Measurements from ENCODE around the gene CTPS1. TPM values are rescaled to one million over a fixed set of nuclear protein-coding genes. Genes with fewer than 3 reads are reported as not detected.

CTPS1 gene
- total RNA-seq, 6 experiments from 2014 or later, result 89.3 to 125 (median 91.6) TPM

DNA sequence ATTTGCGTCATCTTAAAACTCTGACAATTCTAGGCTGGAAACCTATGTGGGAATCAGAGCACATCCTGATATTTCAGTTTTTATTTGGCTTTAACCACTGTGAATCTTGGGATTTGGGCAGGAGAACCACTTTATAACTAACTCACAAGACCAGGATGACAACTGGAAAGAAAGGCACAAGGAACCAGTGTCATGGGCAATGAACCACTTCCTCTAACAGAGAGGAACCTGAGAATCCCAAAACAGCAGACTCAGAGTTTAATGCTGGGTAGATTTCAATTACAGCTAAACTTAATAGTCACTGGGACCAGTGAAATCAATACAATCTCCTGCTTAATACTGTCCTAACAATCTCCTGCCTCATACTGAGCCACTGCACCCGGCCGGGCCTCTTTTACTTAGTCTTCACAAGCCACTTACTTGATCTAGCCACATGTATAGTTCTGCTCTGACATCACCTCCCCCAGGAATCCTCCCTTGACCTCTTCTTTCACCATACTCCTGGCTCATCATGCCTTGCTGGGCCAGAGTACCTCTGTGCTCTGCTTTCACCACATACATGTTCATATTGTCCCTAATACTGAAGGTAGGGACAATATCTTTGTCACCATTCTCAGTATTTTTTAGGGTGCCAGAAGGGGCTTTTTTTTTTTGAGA lies 62.2 kb downstream of the CTPS1 start:
- Mint-ChIP-seq H3K4me1 (ENCODE audit: low read depth) (peaks cover 17% of the 10 kb centered on the region), H3K4me3 (no peak overlapping the region), H3K36me3 (ENCODE audit: low read depth) (peaks cover 5% of the 10 kb centered on the region), H3K27me3 (ENCODE audit: insufficient read depth) (peaks cover 2% of the 10 kb centered on the region; the same call in 1 of the 2 replicates), H3K27ac (peak overlapping the region; percentile 27; the same call in 1 of the 2 replicates), H3K9me3 (no peaks in the 10 kb centered on the region)
- TF ChIP-seq, protein P1, sequence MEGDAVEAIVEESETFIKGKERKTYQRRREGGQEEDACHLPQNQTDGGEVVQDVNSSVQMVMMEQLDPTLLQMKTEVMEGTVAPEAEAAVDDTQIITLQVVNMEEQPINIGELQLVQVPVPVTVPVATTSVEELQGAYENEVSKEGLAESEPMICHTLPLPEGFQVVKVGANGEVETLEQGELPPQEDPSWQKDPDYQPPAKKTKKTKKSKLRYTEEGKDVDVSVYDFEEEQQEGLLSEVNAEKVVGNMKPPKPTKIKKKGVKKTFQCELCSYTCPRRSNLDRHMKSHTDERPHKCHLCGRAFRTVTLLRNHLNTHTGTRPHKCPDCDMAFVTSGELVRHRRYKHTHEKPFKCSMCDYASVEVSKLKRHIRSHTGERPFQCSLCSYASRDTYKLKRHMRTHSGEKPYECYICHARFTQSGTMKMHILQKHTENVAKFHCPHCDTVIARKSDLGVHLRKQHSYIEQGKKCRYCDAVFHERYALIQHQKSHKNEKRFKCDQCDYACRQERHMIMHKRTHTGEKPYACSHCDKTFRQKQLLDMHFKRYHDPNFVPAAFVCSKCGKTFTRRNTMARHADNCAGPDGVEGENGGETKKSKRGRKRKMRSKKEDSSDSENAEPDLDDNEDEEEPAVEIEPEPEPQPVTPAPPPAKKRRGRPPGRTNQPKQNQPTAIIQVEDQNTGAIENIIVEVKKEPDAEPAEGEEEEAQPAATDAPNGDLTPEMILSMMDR (IDR thresholded peaks at IDR 0.05), result no peak
- no peak for DNase-seq

DNA sequence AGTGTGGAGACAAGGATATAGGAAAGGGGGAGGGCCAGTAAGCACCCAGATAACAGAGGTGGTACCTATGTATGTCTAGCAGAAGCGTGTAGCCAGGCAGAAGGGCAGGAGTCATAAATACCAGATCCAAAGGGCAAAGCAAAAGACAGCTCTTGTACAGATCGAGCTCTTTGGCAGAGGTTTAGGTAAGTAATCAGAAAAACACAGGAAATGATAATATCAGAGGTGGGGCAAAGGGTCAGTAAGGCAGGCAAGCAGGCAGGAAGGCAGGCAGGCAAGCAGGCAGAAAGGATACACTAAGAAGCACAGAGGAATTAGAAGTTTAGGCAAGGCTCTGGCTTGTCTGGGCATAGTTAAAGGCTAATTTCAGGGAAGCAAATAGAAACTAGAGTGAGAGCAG lies 64.7 kb downstream of the CTPS1 start:
- Mint-ChIP-seq H3K36me3 (ENCODE audit: low read depth) (peaks cover 18% of the 10 kb centered on the region), H3K4me1 (ENCODE audit: low read depth) (peaks cover 17% of the 10 kb centered on the region), H3K27ac (peak overlapping the region; percentile 55), H3K27me3 (ENCODE audit: insufficient read depth) (peaks cover 2% of the 10 kb centered on the region; the same call in 1 of the 2 replicates), H3K9me3 (no peaks in the 10 kb centered on the region), H3K4me3 (no peak overlapping the region)
- no peak for DNase-seq
- TF ChIP-seq, protein P1 (IDR thresholded peaks at IDR 0.05), result no peak

DNA sequence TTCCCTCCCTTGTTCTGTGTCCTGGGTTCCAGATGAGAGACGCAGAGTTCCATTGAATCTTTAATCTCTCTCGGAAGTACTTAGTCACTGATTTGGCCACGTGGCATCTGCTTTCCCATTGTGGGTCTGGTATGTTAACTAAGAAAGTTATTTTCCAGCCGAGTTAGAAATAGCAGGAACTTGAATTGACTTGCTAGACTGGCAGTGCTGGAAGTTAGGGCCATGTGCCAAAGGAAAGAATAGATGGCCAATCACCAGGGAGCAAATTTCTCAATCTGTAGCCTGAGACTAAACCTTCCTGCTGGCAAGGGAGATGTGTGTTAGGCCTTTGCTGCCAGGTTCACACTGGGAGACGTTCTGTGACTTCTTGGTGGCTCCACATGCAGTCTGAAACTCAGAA lies 66.2 kb downstream of the CTPS1 start:
- no peak overlapping the region for H3K4me3 Mint-ChIP-seq
- peaks cover 2% of the 10 kb centered on the region; the same call in 1 of the 2 replicates for H3K27me3 Mint-ChIP-seq (ENCODE audit: insufficient read depth)
- DNase-seq, result no peak
- H3K9me3 Mint-ChIP-seq, result no peaks in the 10 kb centered on the region
- H3K27ac Mint-ChIP-seq, result no peak overlapping the region; the same call in 1 of the 2 replicates
- peaks cover 17% of the 10 kb centered on the region for H3K4me1 Mint-ChIP-seq (ENCODE audit: low read depth)
- TF ChIP-seq, protein P1 (IDR thresholded peaks at IDR 0.05), result no peak
- H3K36me3 Mint-ChIP-seq (ENCODE audit: low read depth), result peaks cover 13% of the 10 kb centered on the region; the same call in 1 of the 2 replicates

DNA sequence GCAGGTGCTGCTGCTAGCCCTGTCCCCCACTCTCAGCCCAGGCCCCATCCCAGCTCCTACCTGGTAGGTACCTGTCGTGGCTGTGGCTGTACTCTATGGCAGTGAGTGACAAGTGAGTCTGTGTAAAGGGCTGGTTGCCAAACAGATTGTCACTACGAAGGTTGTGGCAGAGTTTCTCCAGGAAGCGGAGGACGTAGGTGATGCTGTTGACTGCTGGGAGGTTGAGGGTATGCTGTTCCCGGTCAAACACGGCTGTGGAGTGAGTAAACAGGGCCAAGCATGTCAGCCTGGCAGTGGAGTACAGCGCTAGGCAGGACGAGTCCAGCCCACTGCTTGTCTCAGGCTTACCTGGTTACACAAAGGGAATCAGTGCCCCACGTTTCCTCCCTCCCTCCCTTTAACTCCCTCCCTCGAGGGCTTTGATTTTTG lies 66.9 kb downstream of the CTPS1 start:
- no peak for DNase-seq
- H3K36me3 Mint-ChIP-seq (ENCODE audit: low read depth), result peaks cover 13% of the 10 kb centered on the region; the same call in 1 of the 2 replicates
- H3K27me3 Mint-ChIP-seq (ENCODE audit: insufficient read depth), result peaks cover 2% of the 10 kb centered on the region; the same call in 1 of the 2 replicates
- H3K9me3 Mint-ChIP-seq, result no peaks in the 10 kb centered on the region
- H3K4me3 Mint-ChIP-seq, result no peak overlapping the region
- H3K27ac Mint-ChIP-seq, result no peak overlapping the region
- H3K4me1 Mint-ChIP-seq (ENCODE audit: low read depth), result peaks cover 17% of the 10 kb centered on the region
- TF ChIP-seq, protein P1 (IDR thresholded peaks at IDR 0.05), result no peak

DNA sequence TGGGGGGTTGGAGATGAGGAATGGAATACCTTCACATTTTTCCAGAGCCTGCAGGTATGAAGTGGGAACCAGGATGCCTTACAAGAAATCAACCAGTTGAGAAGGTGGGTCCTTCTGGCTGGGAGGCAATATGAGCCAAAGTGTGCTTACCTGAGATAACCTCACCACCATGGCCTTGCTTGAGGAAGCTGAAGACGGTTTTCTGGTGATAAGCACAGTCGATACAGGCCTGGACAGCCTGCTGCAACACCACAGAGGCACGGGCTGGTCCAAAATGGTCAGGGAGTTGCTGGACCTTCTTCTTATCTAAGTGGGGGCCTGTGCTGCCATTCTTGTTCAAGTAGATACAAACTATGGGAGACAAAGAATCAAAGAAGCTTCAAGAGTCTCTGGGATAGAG lies 69.0 kb downstream of the CTPS1 start:
- no peaks in the 10 kb centered on the region for H3K9me3 Mint-ChIP-seq
- TF ChIP-seq, protein P1 (IDR thresholded peaks at IDR 0.05), result no peak
- H3K27me3 Mint-ChIP-seq (ENCODE audit: insufficient read depth), result no peaks in the 10 kb centered on the region
- no peak for DNase-seq
- H3K36me3 Mint-ChIP-seq (ENCODE audit: low read depth), result peaks cover 20% of the 10 kb centered on the region; the same call in 1 of the 2 replicates
- peaks cover 10% of the 10 kb centered on the region for H3K4me1 Mint-ChIP-seq (ENCODE audit: low read depth)
- no peak overlapping the region for H3K27ac Mint-ChIP-seq
- no peak overlapping the region for H3K4me3 Mint-ChIP-seq
